HepG2 (cell line): ENCODE results near the gene ITM2B. TPM values are rescaled to one million over a fixed set of nuclear protein-coding genes. Genes with fewer than 3 reads are reported as not detected.
A peak's percentile ranks its signal among the peaks of the same experiment; 100 is the strongest.

Source experiments
- ATAC-seq: fragments of 200-7000 bp; cut with Tn5 transposase; 3 replicates; pipeline ENCODE4 v1.9.1; 2020; ENCODE audit warnings: mild to moderate bottlenecking, moderate library complexity
- BruUV-seq: library from RNA; stranded (reverse); fragments of 400-500 nt; replicated peaks from 2 replicates; lab custom pipeline; 2021; lab: Mats Ljungman, UMichigan
- CTCF ChIA-PET: fragments of 300-600 bp; formaldehyde crosslinking; extraction: SDS; loops from one replicate; lab custom pipeline; 2021; ENCODE audit warnings: low total read pairs, inconsistent platforms, low intra/inter-chr PET ratio; lab: Yijun Ruan, JAX
- POLR2A ChIA-PET: fragments of 350-600 bp; sonication (Branson Sonifier 250); formaldehyde crosslinking; loops from one replicate; lab custom pipeline; 2020; ENCODE audit warnings: antibody characterized with exemption, inconsistent platforms; lab: Yijun Ruan, JAX
- DNase-seq: peaks from one replicate; pipeline ENCODE4 v3.0.0-alpha.2; 2015; ENCODE audit warnings: low spot score
- FAIRE-seq: peaks from 3 replicates; lab custom pipeline; 2011; peaks lifted over from hg19 to GRCh38; lab: Jason Lieb, UNC
- H2AFZ ChIP-seq: one replicate; pipeline ENCODE4 v1.6.1; 2011; ENCODE audit warnings: low read length, inconsistent platforms
- H3K27ac ChIP-seq: fragments of 300-600 bp; 3 replicates; pipeline ENCODE4 v1.8.0; 2011; ENCODE audit warnings: mixed run types, mild to moderate bottlenecking, mixed read lengths, low read length, inconsistent platforms; ENCODE audit not compliant: insufficient read depth; ENCODE audit errors: extremely low read length
- H3K27me3 ChIP-seq, 2 experiments: fragments of 200-600 bp in 1 of 2; 2 replicates in 1 of 2; 3 replicates in 1 of 2; pipeline versions ENCODE4 v1.6.0 to v1.8.0; 2011; ENCODE audit warnings: low read length in 2 of 2, mild to moderate bottlenecking in 2 of 2, moderate library complexity in 2 of 2, inconsistent platforms in 1 of 2; ENCODE audit not compliant: insufficient read depth in 2 of 2, control insufficient read depth in 1 of 2
- H3K36me3 ChIP-seq, 2 experiments: fragments of 200-600 bp in 1 of 2; replicated peaks in 1 of 2; 2 replicates in 1 of 2; 3 replicates in 1 of 2; pipeline versions ENCODE4 v1.5.1 to v1.8.0; 2011; ENCODE audit warnings: low read length in 2 of 2, inconsistent platforms in 1 of 2; ENCODE audit not compliant: insufficient read depth in 2 of 2, control insufficient read depth in 1 of 2
- H3K4me1 ChIP-seq: 2 replicates; pipeline ENCODE4 v1.5.1; 2012; ENCODE audit warnings: low read length, inconsistent platforms; ENCODE audit not compliant: insufficient read depth
- H3K4me2 ChIP-seq: 2 replicates; pipeline ENCODE4 v1.6.0; 2011; ENCODE audit warnings: low read depth, low read length, inconsistent platforms
- H3K4me3 ChIP-seq, 3 experiments: fragments of 200-600 bp in 1 of 3; sonication (generic), shearing (Covaris generic) in 1 of 3; replicated peaks in 1 of 3; 2 replicates each; pipeline ENCODE4 v1.5.1; 2011 to 2016; ENCODE audit warnings: low read length in 3 of 3, inconsistent platforms in 2 of 3, low read depth in 2 of 3, mild to moderate bottlenecking in 2 of 3, control low read depth in 1 of 3, mixed read lengths in 1 of 3; ENCODE audit not compliant: insufficient read depth in 1 of 3
- H3K79me2 ChIP-seq: one replicate; pipeline ENCODE4 v1.6.1; 2011; ENCODE audit warnings: low read length, inconsistent platforms; ENCODE audit not compliant: insufficient read depth
- H3K9ac ChIP-seq: 2 replicates; pipeline ENCODE4 v1.6.0; 2011; ENCODE audit warnings: mild to moderate bottlenecking, low read depth, low read length, inconsistent platforms; ENCODE audit not compliant: insufficient read depth
- H3K9me3 ChIP-seq: 2 replicates; pipeline ENCODE4 v1.5.1; 2012; ENCODE audit warnings: mild to moderate bottlenecking, low read length
- H4K20me1 ChIP-seq: 2 replicates; pipeline ENCODE4 v1.6.0; 2011; ENCODE audit warnings: inconsistent platforms, mild to moderate bottlenecking, low read length, moderate library complexity; ENCODE audit not compliant: insufficient read depth
- FOXA1 ChIP-seq, 2 experiments: fragments of 450-650 bp in 1 of 2; sonication (generic) in 1 of 2; formaldehyde crosslinking in 1 of 2; IDR thresholded peaks; 2 replicates each; pipeline versions ENCODE4 v1.4.0 to v1.6.1; 2016 to 2020; ENCODE audit warnings: missing genetic modification reagents in 1 of 2
- FOXO1 ChIP-seq: sonication (generic); formaldehyde crosslinking; IDR thresholded peaks from 2 replicates; pipeline ENCODE4 v1.4.0; 2020; ENCODE audit warnings: missing genetic modification reagents
- HMG20A ChIP-seq: IDR thresholded peaks from 2 replicates; pipeline ENCODE4 v1.6.1; 2016; ENCODE audit warnings: borderline replicate concordance
- HMG20B ChIP-seq: conservative IDR thresholded peaks from 2 replicates; pipeline ENCODE4 v1.6.1; 2016; ENCODE audit warnings: missing genetic modification reagents, missing compliant biosample characterization
- KDM5A ChIP-seq: fragments of 200-600 bp; sonication (generic); IDR thresholded peaks from 2 replicates; pipeline ENCODE4 v1.7.0; 2018; ENCODE audit warnings: antibody characterized with exemption, mild to moderate bottlenecking, low read length, borderline replicate concordance
- MEIS1 ChIP-seq: sonication (generic); formaldehyde crosslinking; IDR thresholded peaks from 2 replicates; pipeline ENCODE4 v1.9.0; 2021; ENCODE audit warnings: mild to moderate bottlenecking, missing genetic modification reagents, moderate library complexity, borderline replicate concordance
- PHF5A ChIP-seq: IDR thresholded peaks from one replicate; pipeline ENCODE4 v1.6.1; 2018; ENCODE audit warnings: low read depth, missing genetic modification reagents; ENCODE audit not compliant: unreplicated experiment
- PHF8 ChIP-seq: sonication (generic); formaldehyde crosslinking; IDR thresholded peaks from 2 replicates; pipeline ENCODE4 v1.5.0; 2020; ENCODE audit warnings: missing genetic modification reagents
- PPARG ChIP-seq: conservative IDR thresholded peaks from 2 replicates; pipeline ENCODE4 v1.6.1; 2016; ENCODE audit warnings: missing biosample characterization, missing genetic modification reagents
- ZNF337 ChIP-seq: sonication (generic); formaldehyde crosslinking; IDR thresholded peaks from 2 replicates; pipeline ENCODE4 v1.5.1; 2020; ENCODE audit warnings: missing genetic modification reagents, low read depth, mild to moderate bottlenecking, borderline replicate concordance
- ZNF737 ChIP-seq: sonication (generic); formaldehyde crosslinking; IDR thresholded peaks from 2 replicates; pipeline ENCODE4 v1.5.0; 2020; ENCODE audit warnings: missing genetic modification reagents, mild to moderate bottlenecking, borderline replicate concordance
- WGBS: methylation state at CpG from one replicate; pipeline ENCODE4 v1.1.6; 2017; ENCODE audit warnings: low lambda C conversion rate; 5-methylcytosine and 5-hydroxymethylcytosine counted together
- in situ Hi-C: cut with HindIII; loops from 2 replicates; pipeline ENCODE4 v1.10.0; 2017; ENCODE audit warnings: low pct_unique_long_range_greater_than_20kb; ENCODE audit not compliant: extremely low pct_ligation_motif_present
- intact Hi-C: fragments of 100-400 bp; cut with micrococcal nuclease; formaldehyde crosslinking; loops from one replicate; pipeline ENCODE4 v1.10.0; 2022; ENCODE audit not compliant: unreplicated experiment
- polyA plus RNA-seq, 8 experiments: library from polyadenylated mRNA; depleted of rRNA in 3 of 8; stranded (reverse) in 7 of 8; unstranded in 1 of 8; fragments of >200 nt; fragmentation: Illumina TruSeq in 4 of 8; extraction: Trizol in 4 of 8; gene quantifications; 2 replicates each; pipeline versions ENCODE4 v1.2.1 to v1.2.3, GENCODE V29; 2011 to 2016; ENCODE audit warnings: low read depth in 4 of 8, missing spikeins in 1 of 8, mixed read lengths in 1 of 8; ENCODE audit not compliant: insufficient read depth in 1 of 8
- total RNA-seq, 5 experiments: library from RNA; depleted of rRNA; stranded (reverse); fragments of >200 nt; fragmentation: Illumina TruSeq; extraction: Trizol; gene quantifications; 2 replicates each; pipeline ENCODE4 v1.2.3, GENCODE V29; 2016; ENCODE audit warnings: low read depth in 1 of 5
- TF ChIP-seq, protein P1 (sequence below): sonication (generic); formaldehyde crosslinking; IDR thresholded peaks from 2 replicates; pipeline ENCODE4 v1.4.0; 2020; ENCODE audit warnings: missing genetic modification reagents
- TF ChIP-seq, protein P2 (sequence below): IDR thresholded peaks from 2 replicates; pipeline ENCODE4 v1.6.1; 2016; ENCODE audit warnings: low read depth
- TF ChIP-seq, protein P3 (sequence below): sonication (generic); formaldehyde crosslinking; IDR thresholded peaks from 2 replicates; pipeline ENCODE4 v1.8.0; 2022; ENCODE audit warnings: missing genetic modification reagents, low read depth, mild to moderate bottlenecking, borderline replicate concordance
- TF ChIP-seq, protein P4 (sequence below): sonication (generic); formaldehyde crosslinking; IDR thresholded peaks from 2 replicates; pipeline ENCODE4 v1.4.0; 2020; ENCODE audit warnings: missing genetic modification reagents, borderline replicate concordance

Gene ITM2B
- total and polyA plus RNA-seq, 2 of the 13 experiments (the other 11 are each of a cell fraction or from before 2014, with no cell fraction given): 158 to 373 TPM

DNA sequence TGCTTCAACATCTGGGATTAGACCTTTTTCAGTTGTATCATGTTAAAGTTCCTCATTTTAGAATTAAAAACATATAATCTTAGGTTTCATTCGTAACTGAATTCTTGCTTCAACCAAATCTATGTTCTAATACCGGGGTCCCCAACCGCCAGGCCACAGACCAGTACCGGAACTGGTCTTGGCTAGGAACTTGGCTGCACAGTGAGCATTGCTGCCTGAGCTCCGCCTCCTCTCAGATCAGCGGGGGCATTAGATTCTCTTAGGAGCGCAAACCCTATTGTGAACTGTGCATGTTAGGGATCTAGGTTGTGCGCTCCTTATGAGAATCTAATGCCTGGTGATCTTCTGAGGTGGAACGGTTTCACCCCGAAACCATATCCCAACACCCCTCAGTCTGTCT, 19.2 kb downstream of the ITM2B start (continued):
- TF ChIP-seq, protein P1, sequence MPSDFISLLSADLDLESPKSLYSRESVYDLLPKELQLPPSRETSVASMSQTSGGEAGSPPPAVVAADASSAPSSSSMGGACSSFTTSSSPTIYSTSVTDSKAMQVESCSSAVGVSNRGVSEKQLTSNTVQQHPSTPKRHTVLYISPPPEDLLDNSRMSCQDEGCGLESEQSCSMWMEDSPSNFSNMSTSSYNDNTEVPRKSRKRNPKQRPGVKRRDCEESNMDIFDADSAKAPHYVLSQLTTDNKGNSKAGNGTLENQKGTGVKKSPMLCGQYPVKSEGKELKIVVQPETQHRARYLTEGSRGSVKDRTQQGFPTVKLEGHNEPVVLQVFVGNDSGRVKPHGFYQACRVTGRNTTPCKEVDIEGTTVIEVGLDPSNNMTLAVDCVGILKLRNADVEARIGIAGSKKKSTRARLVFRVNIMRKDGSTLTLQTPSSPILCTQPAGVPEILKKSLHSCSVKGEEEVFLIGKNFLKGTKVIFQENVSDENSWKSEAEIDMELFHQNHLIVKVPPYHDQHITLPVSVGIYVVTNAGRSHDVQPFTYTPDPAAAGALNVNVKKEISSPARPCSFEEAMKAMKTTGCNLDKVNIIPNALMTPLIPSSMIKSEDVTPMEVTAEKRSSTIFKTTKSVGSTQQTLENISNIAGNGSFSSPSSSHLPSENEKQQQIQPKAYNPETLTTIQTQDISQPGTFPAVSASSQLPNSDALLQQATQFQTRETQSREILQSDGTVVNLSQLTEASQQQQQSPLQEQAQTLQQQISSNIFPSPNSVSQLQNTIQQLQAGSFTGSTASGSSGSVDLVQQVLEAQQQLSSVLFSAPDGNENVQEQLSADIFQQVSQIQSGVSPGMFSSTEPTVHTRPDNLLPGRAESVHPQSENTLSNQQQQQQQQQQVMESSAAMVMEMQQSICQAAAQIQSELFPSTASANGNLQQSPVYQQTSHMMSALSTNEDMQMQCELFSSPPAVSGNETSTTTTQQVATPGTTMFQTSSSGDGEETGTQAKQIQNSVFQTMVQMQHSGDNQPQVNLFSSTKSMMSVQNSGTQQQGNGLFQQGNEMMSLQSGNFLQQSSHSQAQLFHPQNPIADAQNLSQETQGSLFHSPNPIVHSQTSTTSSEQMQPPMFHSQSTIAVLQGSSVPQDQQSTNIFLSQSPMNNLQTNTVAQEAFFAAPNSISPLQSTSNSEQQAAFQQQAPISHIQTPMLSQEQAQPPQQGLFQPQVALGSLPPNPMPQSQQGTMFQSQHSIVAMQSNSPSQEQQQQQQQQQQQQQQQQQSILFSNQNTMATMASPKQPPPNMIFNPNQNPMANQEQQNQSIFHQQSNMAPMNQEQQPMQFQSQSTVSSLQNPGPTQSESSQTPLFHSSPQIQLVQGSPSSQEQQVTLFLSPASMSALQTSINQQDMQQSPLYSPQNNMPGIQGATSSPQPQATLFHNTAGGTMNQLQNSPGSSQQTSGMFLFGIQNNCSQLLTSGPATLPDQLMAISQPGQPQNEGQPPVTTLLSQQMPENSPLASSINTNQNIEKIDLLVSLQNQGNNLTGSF (CRISPR knock-in tag): no peak
- TF ChIP-seq MEIS1 (CRISPR knock-in tag) (no peak), ZNF337 (no peak), HMG20B (CRISPR knock-in tag) (no peak)

DNA sequence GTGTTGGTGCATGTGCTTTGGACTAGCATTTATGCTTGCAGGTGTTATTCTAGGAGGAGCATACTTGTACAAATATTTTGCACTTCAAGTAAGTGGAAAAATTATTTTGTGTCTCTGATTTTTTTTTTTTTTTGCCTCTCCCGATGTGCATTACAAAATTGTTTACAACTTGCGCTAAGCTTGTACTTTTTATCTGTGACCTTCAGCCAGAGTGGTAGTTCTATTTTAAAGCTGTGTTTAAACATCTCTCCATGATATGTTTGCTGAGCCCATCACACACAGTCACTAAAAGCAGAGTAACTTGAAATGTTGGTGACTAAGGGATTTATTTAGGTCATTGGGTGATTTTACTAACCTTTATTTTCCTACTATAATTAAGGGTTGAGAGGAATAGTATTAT, 20.8 kb downstream of the ITM2B start:
- in situ Hi-C loops (no loop called here), intact Hi-C loops (no loop called here)
- Histone ChIP-seq H3K79me2 (peaks cover 12% of the 10 kb centered on the region), H4K20me1 (no peaks in the 10 kb centered on the region), H3K36me3 (peaks cover 6 to 27% of the 10 kb centered on the region in 2 experiments), H3K4me1 (peaks cover 58% of the 10 kb centered on the region), H3K9me3 (no peaks in the 10 kb centered on the region), H3K4me2 (0 out of 2 replicates have a peak overlapping the region, but pooled peaks have one; percentile 2), H3K4me3 (no peak overlapping the region), H3K9ac (no peak overlapping the region), H2AFZ (no peak overlapping the region), H3K27ac (peak overlapping the region; percentile 70), H3K27me3 (no peaks in the 10 kb centered on the region)
- WGBS: 3% methylated on average over 2 of the region's 2 CpGs
- peak; percentile 56 for FAIRE-seq
- CTCF ChIA-PET: no interaction called here
- POLR2A ChIA-PET: interaction anchor here (1.0 to 1.4 kb wide), 3 partner anchors 17 to 216 kb away, joined by 3 to 16 read pairs (median 3); partner anchors contain the start of gene ITM2B
- peak; percentile 76 for DNase-seq
- peak; percentile 76 for ATAC-seq
- no TSS peak for BruUV-seq
- TF ChIP-seq FOXO1 (peak; percentile 69), HMG20A (CRISPR knock-in tag) (peak; percentile 44; the same call in 1 of the 2 replicates), PPARG (CRISPR knock-in tag) (peak; percentile 51; the same call in 1 of the 2 replicates), PHF8 (CRISPR knock-in tag) (no peak), FOXA1 (IDR thresholded peaks at IDR 0.05) (no peak), FOXA1 (CRISPR knock-in tag; IDR thresholded peaks at IDR 0.05) (0 out of 2 replicates have a peak, but pooled peaks have one; percentile 22), ZNF737 (no peak), KDM5A (no peak), PHF5A (peak; percentile 16)
- TF ChIP-seq, protein P2, sequence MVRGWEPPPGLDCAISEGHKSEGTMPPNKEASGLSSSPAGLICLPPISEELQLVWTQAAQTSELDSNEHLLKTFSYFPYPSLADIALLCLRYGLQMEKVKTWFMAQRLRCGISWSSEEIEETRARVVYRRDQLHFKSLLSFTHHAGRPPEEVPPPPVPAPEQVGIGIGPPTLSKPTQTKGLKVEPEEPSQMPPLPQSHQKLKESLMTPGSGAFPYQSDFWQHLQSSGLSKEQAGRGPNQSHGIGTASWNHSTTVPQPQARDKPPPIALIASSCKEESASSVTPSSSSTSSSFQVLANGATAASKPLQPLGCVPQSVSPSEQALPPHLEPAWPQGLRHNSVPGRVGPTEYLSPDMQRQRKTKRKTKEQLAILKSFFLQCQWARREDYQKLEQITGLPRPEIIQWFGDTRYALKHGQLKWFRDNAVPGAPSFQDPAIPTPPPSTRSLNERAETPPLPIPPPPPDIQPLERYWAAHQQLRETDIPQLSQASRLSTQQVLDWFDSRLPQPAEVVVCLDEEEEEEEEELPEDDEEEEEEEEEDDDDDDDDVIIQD: peak; percentile 71; the same call in 1 of the 2 replicates
- TF ChIP-seq, protein P3, sequence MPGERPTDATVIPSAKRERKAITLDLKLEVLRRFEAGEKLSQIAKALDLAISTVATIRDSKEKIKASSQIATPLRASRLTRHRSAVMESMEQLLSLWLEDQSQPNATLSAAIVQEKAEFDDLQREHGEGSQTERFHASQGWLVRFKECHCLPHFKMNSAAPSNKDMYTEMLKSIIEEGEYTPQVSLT: no peak
- TF ChIP-seq, protein P4, sequence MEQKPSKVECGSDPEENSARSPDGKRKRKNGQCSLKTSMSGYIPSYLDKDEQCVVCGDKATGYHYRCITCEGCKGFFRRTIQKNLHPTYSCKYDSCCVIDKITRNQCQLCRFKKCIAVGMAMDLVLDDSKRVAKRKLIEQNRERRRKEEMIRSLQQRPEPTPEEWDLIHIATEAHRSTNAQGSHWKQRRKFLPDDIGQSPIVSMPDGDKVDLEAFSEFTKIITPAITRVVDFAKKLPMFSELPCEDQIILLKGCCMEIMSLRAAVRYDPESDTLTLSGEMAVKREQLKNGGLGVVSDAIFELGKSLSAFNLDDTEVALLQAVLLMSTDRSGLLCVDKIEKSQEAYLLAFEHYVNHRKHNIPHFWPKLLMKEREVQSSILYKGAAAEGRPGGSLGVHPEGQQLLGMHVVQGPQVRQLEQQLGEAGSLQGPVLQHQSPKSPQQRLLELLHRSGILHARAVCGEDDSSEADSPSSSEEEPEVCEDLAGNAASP (CRISPR knock-in tag): peak; percentile 24; the same call in 1 of the 2 replicates
